ENCODE measurements around the gene SMURF1. TPM values are rescaled to one million over a fixed set of nuclear protein-coding genes. Genes with fewer than 3 reads are reported as not detected.
"Not testable (repeated sequence)": the region's sequence is repeated elsewhere in the genome, so short reads cannot be mapped to it uniquely, and the experiment has no call there.

SMURF1 gene
- total and polyA plus RNA-seq, 7 donors: 8.4 to 18.0 (median 14.1) TPM

DNA sequence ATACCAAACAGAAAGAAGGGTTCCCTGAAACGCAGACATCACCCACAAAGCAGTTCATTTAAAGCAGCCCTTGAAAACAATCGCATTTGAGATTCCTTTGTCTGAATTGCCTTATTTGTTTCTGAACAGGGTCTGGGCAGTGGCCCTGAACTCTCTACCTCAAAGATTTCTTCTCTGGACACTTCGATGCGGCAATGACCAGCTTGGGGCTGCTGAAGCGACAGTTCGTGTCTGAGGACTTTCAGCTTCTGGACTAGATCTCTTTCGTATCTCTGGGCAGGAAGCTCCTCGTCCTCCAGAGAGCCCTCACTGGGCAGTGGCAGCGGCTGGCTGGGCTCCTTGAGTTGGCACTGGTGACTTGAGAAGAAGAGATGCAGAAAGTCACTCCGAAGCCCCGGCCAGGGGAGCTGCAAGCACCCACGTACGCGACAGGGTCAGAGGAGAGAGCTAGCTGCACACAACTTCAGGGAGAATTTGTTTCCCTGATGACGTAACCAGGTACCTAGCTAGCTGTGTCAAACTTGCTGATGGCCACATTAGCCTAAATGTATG lies 96.3 kb downstream of the SMURF1 start:
- Histone ChIP-seq H3K27ac (no peak overlapping the region), H3K27me3 (no peaks in the 10 kb centered on the region), H3K4me3 (no peak overlapping the region), H3K4me1 (no peaks in the 10 kb centered on the region), H3K36me3 (peaks cover 13 to 96% (median 75%) of the 10 kb centered on the region in 4 donors), H3K9me3 (no peaks in the 10 kb centered on the region)
- WGBS, 2 donors: 96% methylated on average over 15 of the region's 15 CpGs
- DNase-seq: no peak
- no peak for TF ChIP-seq CTCF (IDR thresholded peaks at IDR 0.05)
- TF ChIP-seq POLR2AphosphoS5 (IDR thresholded peaks at IDR 0.05): no peak
- no peak for TF ChIP-seq POLR2A (IDR thresholded peaks at IDR 0.05)
- no peak for TF ChIP-seq EP300 (IDR thresholded peaks at IDR 0.05)
- intact Hi-C loops (cut with DNase I): no loop called here

- 92 to 93% methylated on average over 8 of the region's 8 CpGs for WGBS, 2 donors
- Histone ChIP-seq H3K27ac (no peak overlapping the region), H3K27me3 (no peaks in the 10 kb centered on the region), H3K36me3 (peaks cover 7 to 94% (median 72%) of the 10 kb centered on the region in 4 donors), H3K9me3 (no peaks in the 10 kb centered on the region), H3K4me3 (no peak overlapping the region), H3K4me1 (peaks cover 0 to 5% (median 0%) of the 10 kb centered on the region in 4 donors)
- DNase-seq: no peak
- intact Hi-C loops (cut with DNase I): no loop called here
- no peak for TF ChIP-seq POLR2A (IDR thresholded peaks at IDR 0.05)
- TF ChIP-seq EP300 (IDR thresholded peaks at IDR 0.05): no peak
- no peak for TF ChIP-seq CTCF (IDR thresholded peaks at IDR 0.05)
- TF ChIP-seq POLR2AphosphoS5 (IDR thresholded peaks at IDR 0.05): no peak
Measured at GRCh38 chr7:99046722-99047121, 97.2 kb downstream of the SMURF1 start.

- H3K27me3 ChIP-seq; H3K4me1 ChIP-seq; H3K4me3 ChIP-seq; intact Hi-C loops (cut with DNase I); H3K27ac ChIP-seq; H3K9me3 ChIP-seq; DNase-seq: not testable (repeated sequence)
- 82 to 89% methylated on average over 14 of the region's 14 CpGs for WGBS, 2 donors
- peaks cover 7 to 94% (median 70%) of the 10 kb centered on the region in 4 donors for H3K36me3 ChIP-seq
Measured at GRCh38 chr7:99046262-99046661, 97.6 kb downstream of the SMURF1 start.

DNA sequence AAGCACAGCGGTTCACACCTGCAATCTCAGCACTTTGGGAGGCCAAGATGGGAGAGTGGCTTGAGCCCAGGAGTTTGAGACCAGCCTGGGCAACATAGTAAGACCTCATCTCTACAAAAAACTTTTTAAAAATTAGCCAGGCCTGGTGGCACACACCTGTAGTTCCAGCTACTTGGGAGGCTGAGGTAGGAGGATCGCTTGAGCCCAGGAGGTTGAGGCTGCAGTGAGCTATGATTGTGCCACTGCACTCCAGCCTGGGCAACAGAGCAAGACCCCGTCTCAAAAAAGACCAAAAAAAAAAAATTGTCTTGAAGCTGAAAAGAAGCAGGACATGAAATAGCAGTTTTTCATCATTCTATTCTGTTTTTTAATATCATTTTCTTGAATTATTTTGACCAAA lies 99.0 kb downstream of the SMURF1 start:
- H3K9me3 ChIP-seq; intact Hi-C loops (cut with DNase I); H3K4me3 ChIP-seq; H3K27ac ChIP-seq; DNase-seq; H3K27me3 ChIP-seq: not testable (repeated sequence)
- H3K4me1 ChIP-seq: peaks cover 0 to 16% (median 8%) of the 10 kb centered on the region in 4 donors
- 96 to 97% methylated on average over 3 of the region's 3 CpGs for WGBS, 2 donors
- peaks cover 7 to 92% (median 62%) of the 10 kb centered on the region in 4 donors for H3K36me3 ChIP-seq

- intact Hi-C loops (cut with DNase I): loop anchor here (2.0 kb wide), 1 partner anchor 100 kb away; no protein-coding TSS in a partner anchor
- H3K4me1 ChIP-seq: peaks cover 0 to 16% (median 8%) of the 10 kb centered on the region in 4 donors
- DNase-seq: no peak
- peak overlapping the region in 1 of 4 donors; percentile 13 for H3K27ac ChIP-seq
- no peaks in the 10 kb centered on the region for H3K27me3 ChIP-seq
- TF ChIP-seq POLR2A (IDR thresholded peaks at IDR 0.05) (no peak), EP300 (IDR thresholded peaks at IDR 0.05) (no peak), CTCF (IDR thresholded peaks at IDR 0.05) (no peak), POLR2AphosphoS5 (IDR thresholded peaks at IDR 0.05) (no peak)
- 62 to 74% methylated on average over 5 of the region's 5 CpGs for WGBS, 2 donors
- no peak overlapping the region for H3K4me3 ChIP-seq
- H3K36me3 ChIP-seq: peaks cover 10 to 90% (median 57%) of the 10 kb centered on the region in 4 donors
- no peaks in the 10 kb centered on the region for H3K9me3 ChIP-seq
Measured at GRCh38 chr7:99042957-99043356, 101.0 kb downstream of the SMURF1 start.

GRCh38 chr7:99041526-99041925 lies 102.4 kb downstream of the SMURF1 start:
- 30 to 73% methylated on average over 11 of the region's 11 CpGs for WGBS, 2 donors
- no peak for DNase-seq

More at GRCh38 chr7:99041526-99041925, 102.4 kb downstream of the SMURF1 start:
- no peaks in the 10 kb centered on the region for H3K9me3 ChIP-seq
- intact Hi-C loops (cut with DNase I): no loop called here
- no peak overlapping the region for H3K4me3 ChIP-seq
- TF ChIP-seq POLR2A (IDR thresholded peaks at IDR 0.05) (no peak), EP300 (IDR thresholded peaks at IDR 0.05) (no peak), POLR2AphosphoS5 (IDR thresholded peaks at IDR 0.05) (no peak), CTCF (IDR thresholded peaks at IDR 0.05) (no peak)
- peak overlapping the region in 1 of 4 donors; percentile 56 for H3K27ac ChIP-seq
- peaks cover 0 to 16% (median 8%) of the 10 kb centered on the region in 4 donors for H3K4me1 ChIP-seq
- H3K27me3 ChIP-seq: no peaks in the 10 kb centered on the region
- peaks cover 23 to 91% (median 58%) of the 10 kb centered on the region in 4 donors for H3K36me3 ChIP-seq

Measured in sigmoid colon (tissue), 7 donors.